Lower lobe of right lung (tissue), 2 donors: Measurements from ENCODE around the gene NXPE2. TPM values are rescaled to one million over a fixed set of nuclear protein-coding genes. Genes with fewer than 3 reads are reported as not detected.

Experiments used
- ATAC-seq, 2 donors: fragments of 200-7000 bp; cut with Tn5 transposase; one replicate each; pipeline ENCODE4 v1.9.1; 2020 to 2022; ENCODE audit warnings: mild to moderate bottlenecking in 2 of 2, moderate library complexity in 2 of 2
- DNase-seq: peaks from one replicate; pipeline ENCODE4 v3.0.0-alpha.2; 2020
- H3K27ac ChIP-seq: fragments of 200-600 bp; one replicate; pipeline ENCODE4 v1.8.0; 2022
- H3K27me3 ChIP-seq: fragments of 200-600 bp; one replicate; pipeline ENCODE4 v1.8.0; 2022; ENCODE audit warnings: low read depth
- H3K36me3 ChIP-seq: fragments of 200-600 bp; one replicate; pipeline ENCODE4 v1.8.0; 2022; ENCODE audit warnings: mild to moderate bottlenecking
- H3K4me1 ChIP-seq: fragments of 200-600 bp; one replicate; pipeline ENCODE4 v1.8.0; 2022
- H3K4me3 ChIP-seq: fragments of 200-600 bp; one replicate; pipeline ENCODE4 v1.8.0; 2022; ENCODE audit warnings: mild to moderate bottlenecking
- H3K9me3 ChIP-seq: fragments of 200-600 bp; one replicate; pipeline ENCODE4 v1.8.0; 2022
- CTCF ChIP-seq: fragments of 200-600 bp; IDR thresholded peaks from one replicate; pipeline ENCODE4 v1.8.0; 2022; ENCODE audit warnings: antibody characterized with exemption, mild to moderate bottlenecking
- intact Hi-C: fragments of 100-400 bp; cut with DNase I; formaldehyde crosslinking; loops from one replicate; pipeline ENCODE4 v1.11.0; 2022
- total RNA-seq: library from RNA; stranded (reverse); fragmentation: NEBNext Ultra II Directional; extraction: Animal tissue kit (Norgen Biotek cat#: 25700); gene quantifications from one replicate; pipeline ENCODE4 v1.2.1, GENCODE V29; 2021
- donor health status: DM: no; HTN: yes; CAD: no; lungs with severe emphysema.

NXPE2 gene
- total RNA-seq, 1 donor from 2014 or later, result 0.38 TPM

- Histone ChIP-seq H3K27ac (no peak overlapping the region), H3K36me3 (no peaks in the 10 kb centered on the region), H3K27me3 (no peaks in the 10 kb centered on the region), H3K4me1 (no peaks in the 10 kb centered on the region), H3K4me3 (no peak overlapping the region), H3K9me3 (no peaks in the 10 kb centered on the region)
- intact Hi-C loops, result no loop called here
- DNase-seq, result no peak
- no peak for TF ChIP-seq CTCF
- no peak for ATAC-seq
These were observed 41.2 kb downstream of the NXPE2 start for GRCh38 chr11:114719562-114719961.

- H3K27ac ChIP-seq, result no peak overlapping the region
- H3K27me3 ChIP-seq, result no peaks in the 10 kb centered on the region
- ATAC-seq, result no peak
- H3K36me3 ChIP-seq, result no peaks in the 10 kb centered on the region
- no peaks in the 10 kb centered on the region for H3K4me1 ChIP-seq
- peaks cover 5% of the 10 kb centered on the region for H3K9me3 ChIP-seq
- TF ChIP-seq CTCF, result no peak
- intact Hi-C loops, result no loop called here
- DNase-seq, result no peak
- H3K4me3 ChIP-seq, result no peak overlapping the region
These were observed 46.7 kb downstream of the NXPE2 start for GRCh38 chr11:114724916-114725524.

- intact Hi-C loops, result no loop called here
- no peaks in the 10 kb centered on the region for H3K36me3 ChIP-seq
These were observed 47.3 kb downstream of the NXPE2 start for GRCh38 chr11:114725623-114726022.

GRCh38 chr11:114736806-114737205 is 58.5 kb downstream of the NXPE2 start:
- no peak for ATAC-seq
- no peaks in the 10 kb centered on the region for H3K4me1 ChIP-seq
- no peak for DNase-seq
- no peak for TF ChIP-seq CTCF
- H3K36me3 ChIP-seq, result no peaks in the 10 kb centered on the region
- H3K27ac ChIP-seq, result no peak overlapping the region
- H3K9me3 ChIP-seq, result peaks cover under 1% of the 10 kb centered on the region
- intact Hi-C loops, result no loop called here
- H3K27me3 ChIP-seq, result no peaks in the 10 kb centered on the region
- H3K4me3 ChIP-seq, result no peak overlapping the region

More at GRCh38 chr11:114725623-114726022, 47.3 kb downstream of the NXPE2 start:
- TF ChIP-seq CTCF, result no peak
- Histone ChIP-seq H3K4me1 (no peaks in the 10 kb centered on the region), H3K4me3 (no peak overlapping the region), H3K9me3 (peaks cover 5% of the 10 kb centered on the region), H3K27ac (no peak overlapping the region), H3K27me3 (no peaks in the 10 kb centered on the region)
- no peak for DNase-seq
- ATAC-seq, result no peak

GRCh38 chr11:114738954-114739353 is 60.6 kb downstream of the NXPE2 start:
- Histone ChIP-seq H3K4me3 (no peak overlapping the region), H3K9me3 (peaks cover 4% of the 10 kb centered on the region), H3K36me3 (no peaks in the 10 kb centered on the region), H3K4me1 (no peaks in the 10 kb centered on the region), H3K27ac (no peak overlapping the region), H3K27me3 (no peaks in the 10 kb centered on the region)
- ATAC-seq, result peak; percentile 62 to 69
- intact Hi-C loops, result no loop called here
- no peak for DNase-seq
- peak; percentile 74 for TF ChIP-seq CTCF
